WTC11 (cell line): Measurements from ENCODE around the gene CERS2. TPM values are rescaled to one million over a fixed set of nuclear protein-coding genes. Genes with fewer than 3 reads are reported as not detected.
A peak's percentile ranks its signal among the peaks of the same experiment; 100 is the strongest.

ENCODE experiments used
- ATAC-seq: fragments of 200-7000 bp; cut with Tn5 transposase; 2 replicates; pipeline ENCODE4 v1.10.0; 2021; ENCODE audit warnings: mild to moderate bottlenecking, moderate library complexity
- CTCF ChIA-PET: fragments of 300-600 bp; sonication (Branson Sonifier 250); formaldehyde crosslinking; loops from one replicate; lab custom pipeline; 2021; ENCODE audit warnings: antibody characterized with exemption; lab: Charles Lee
- POLR2A ChIA-PET: fragments of 350-600 bp; sonication (Branson Sonifier 250); formaldehyde crosslinking; loops from one replicate; lab custom pipeline; 2021; ENCODE audit warnings: antibody characterized with exemption; lab: Charles Lee
- DNase-seq: peaks from one replicate; pipeline ENCODE4 v3.0.0; 2021; ENCODE audit warnings: low spot score
- H3K27ac Mint-ChIP-seq: 2 replicates; pipeline ENCODE4 v1.8.0; 2021; ENCODE audit warnings: mixed read lengths
- H3K27me3 Mint-ChIP-seq: 2 replicates; pipeline ENCODE4 v1.8.0; 2021; ENCODE audit warnings: low read depth, mild to moderate bottlenecking, moderate library complexity, mixed read lengths
- H3K36me3 Mint-ChIP-seq: 2 replicates; pipeline ENCODE4 v1.8.0; 2021; ENCODE audit warnings: mixed read lengths
- H3K4me1 Mint-ChIP-seq: 2 replicates; pipeline ENCODE4 v1.8.0; 2022; ENCODE audit warnings: mixed read lengths
- H3K4me3 Mint-ChIP-seq: 2 replicates; pipeline ENCODE4 v1.8.0; 2021; ENCODE audit warnings: mild to moderate bottlenecking, moderate library complexity, mixed read lengths
- H3K9me3 Mint-ChIP-seq: 2 replicates; pipeline ENCODE4 v1.8.0; 2021; ENCODE audit warnings: mixed read lengths
- CBFB ChIP-seq: sonication (generic); formaldehyde crosslinking; IDR thresholded peaks from 2 replicates; pipeline ENCODE4 v1.8.1; 2022; ENCODE audit warnings: mild to moderate bottlenecking, low read depth, missing genetic modification reagents
- CREB1 ChIP-seq: sonication (generic); formaldehyde crosslinking; IDR thresholded peaks from 2 replicates; pipeline ENCODE4 v1.8.0; 2023; ENCODE audit warnings: mild to moderate bottlenecking, missing genetic modification reagents
- E2F4 ChIP-seq: sonication (generic); formaldehyde crosslinking; IDR thresholded peaks from 2 replicates; pipeline ENCODE4 v1.8.1; 2022; ENCODE audit warnings: low read depth, mild to moderate bottlenecking, moderate library complexity, missing genetic modification reagents, borderline replicate concordance
- E2F5 ChIP-seq: sonication (generic); formaldehyde crosslinking; IDR thresholded peaks from 2 replicates; pipeline ENCODE4 v1.8.1; 2022; ENCODE audit warnings: mild to moderate bottlenecking, moderate library complexity, missing genetic modification reagents
- ETV6 ChIP-seq: sonication (generic); formaldehyde crosslinking; IDR thresholded peaks from 2 replicates; pipeline ENCODE4 v1.8.1; 2022; ENCODE audit warnings: mild to moderate bottlenecking, missing genetic modification reagents
- FOXP1 ChIP-seq: sonication (generic); formaldehyde crosslinking; IDR thresholded peaks from 2 replicates; pipeline ENCODE4 v1.8.0; 2022; ENCODE audit warnings: missing genetic modification reagents, mild to moderate bottlenecking, moderate library complexity, borderline replicate concordance
- FOXP4 ChIP-seq: sonication (generic); formaldehyde crosslinking; IDR thresholded peaks from 2 replicates; pipeline ENCODE4 v1.8.0; 2022; ENCODE audit warnings: mild to moderate bottlenecking, missing genetic modification reagents
- GRHL2 ChIP-seq: fragments of 250-450 bp; sonication (Bioruptor Pico); IDR thresholded peaks from 2 replicates; pipeline ENCODE4 v1.8.0; 2022; ENCODE audit warnings: mild to moderate bottlenecking, moderate library complexity; ENCODE audit not compliant: insufficient replicate concordance, severe bottlenecking
- HMGA2 ChIP-seq: fragments of 250-450 bp; sonication (Bioruptor Pico); IDR thresholded peaks from 2 replicates; pipeline ENCODE4 v1.4.0; 2021; ENCODE audit warnings: mild to moderate bottlenecking, moderate library complexity
- KAT7 ChIP-seq: sonication (generic); formaldehyde crosslinking; IDR thresholded peaks from 2 replicates; pipeline ENCODE4 v1.8.1; 2023; ENCODE audit warnings: missing genetic modification reagents, mild to moderate bottlenecking, borderline replicate concordance
- MAX ChIP-seq: sonication (generic); formaldehyde crosslinking; IDR thresholded peaks from 2 replicates; pipeline ENCODE4 v1.8.0; 2022; ENCODE audit warnings: mild to moderate bottlenecking, missing genetic modification reagents
- NR2C2 ChIP-seq: sonication (generic); formaldehyde crosslinking; IDR thresholded peaks from 2 replicates; pipeline ENCODE4 v1.8.0; 2022; ENCODE audit warnings: mild to moderate bottlenecking, missing genetic modification reagents
- PRDM15 ChIP-seq: sonication (generic); formaldehyde crosslinking; IDR thresholded peaks from 2 replicates; pipeline ENCODE4 v1.8.0; 2022; ENCODE audit warnings: missing genetic modification reagents
- PREB ChIP-seq: sonication (generic); formaldehyde crosslinking; IDR thresholded peaks from 2 replicates; pipeline ENCODE4 v1.8.1; 2022; ENCODE audit warnings: mild to moderate bottlenecking, missing genetic modification reagents, moderate library complexity, borderline replicate concordance
- RELA ChIP-seq: sonication (generic); formaldehyde crosslinking; IDR thresholded peaks from 2 replicates; pipeline ENCODE4 v1.8.1; 2022; ENCODE audit warnings: missing genetic modification reagents, mild to moderate bottlenecking, borderline replicate concordance
- SOX15 ChIP-seq: fragments of 250-450 bp; sonication (Bioruptor Pico); IDR thresholded peaks from 2 replicates; pipeline ENCODE4 v1.9.0; 2021; ENCODE audit warnings: mild to moderate bottlenecking
- STAT6 ChIP-seq: sonication (generic); formaldehyde crosslinking; conservative IDR thresholded peaks from 2 replicates; pipeline ENCODE4 v1.8.1; 2023; ENCODE audit warnings: mild to moderate bottlenecking, low read depth, missing genetic modification reagents, moderate library complexity
- TEAD1 ChIP-seq: sonication (generic); formaldehyde crosslinking; IDR thresholded peaks from 2 replicates; pipeline ENCODE4 v1.8.0; 2022; ENCODE audit warnings: mild to moderate bottlenecking, missing genetic modification reagents
- USF1 ChIP-seq: sonication (generic); formaldehyde crosslinking; IDR thresholded peaks from 2 replicates; pipeline ENCODE4 v1.8.0; 2022; ENCODE audit warnings: mild to moderate bottlenecking, missing genetic modification reagents
- USF2 ChIP-seq: sonication (generic); formaldehyde crosslinking; IDR thresholded peaks from 2 replicates; pipeline ENCODE4 v1.8.1; 2023; ENCODE audit warnings: mild to moderate bottlenecking, missing genetic modification reagents, moderate library complexity
- ZNF219 ChIP-seq: sonication (generic); formaldehyde crosslinking; IDR thresholded peaks from 2 replicates; pipeline ENCODE4 v1.8.0; 2023; ENCODE audit warnings: missing genetic modification reagents, mild to moderate bottlenecking, borderline replicate concordance
- ZNF232 ChIP-seq: sonication (generic); formaldehyde crosslinking; IDR thresholded peaks from 2 replicates; pipeline ENCODE4 v1.8.0; 2022; ENCODE audit warnings: mild to moderate bottlenecking, missing genetic modification reagents
- total RNA-seq: library from RNA; stranded (reverse); gene quantifications from 3 replicates; pipeline ENCODE4 v1.2.3, GENCODE V29; 2021

The CERS2 gene
- total RNA-seq, 1 experiment from 2014 or later, result 182 TPM

- TF ChIP-seq FOXP4 (CRISPR knock-in tag), result no peak
- TF ChIP-seq USF2 (CRISPR knock-in tag), result peak; percentile 78
- TF ChIP-seq SOX15 (CRISPR knock-in tag), result no peak
- TF ChIP-seq FOXP1, result no peak
- TF ChIP-seq ZNF232, result no peak
- TF ChIP-seq ETV6 (CRISPR knock-in tag), result peak; percentile 92
- TF ChIP-seq E2F4, result no peak
- peak; percentile 73; the same call in 1 of the 2 replicates for TF ChIP-seq USF1
- peak; percentile 65; the same call in 1 of the 2 replicates for TF ChIP-seq NR2C2
- no peak; the same call in 1 of the 2 replicates for TF ChIP-seq ZNF219
- no peak for TF ChIP-seq STAT6 (CRISPR knock-in tag)
- peak; percentile 57; the same call in 1 of the 2 replicates for TF ChIP-seq MAX (CRISPR knock-in tag)
Observed at GRCh38 chr1:150926097-150926741, 48.4 kb downstream of the CERS2 start, which contains the start of gene SETDB1 (continued).

GRCh38 chr1:150925080-150925479 is 49.6 kb downstream of the CERS2 start:
- TF ChIP-seq CREB1 (CRISPR knock-in tag), result no peak
- TF ChIP-seq TEAD1 (CRISPR knock-in tag), result no peak
- TF ChIP-seq E2F5 (CRISPR knock-in tag), result no peak
- no peak for TF ChIP-seq PRDM15 (CRISPR knock-in tag)
- no peak for TF ChIP-seq HMGA2 (CRISPR knock-in tag)
- no peak for TF ChIP-seq RELA (CRISPR knock-in tag)
- no peak for TF ChIP-seq CBFB (CRISPR knock-in tag)
- no peak for TF ChIP-seq PREB (CRISPR knock-in tag)
- no peak for TF ChIP-seq KAT7 (CRISPR knock-in tag)
- no peak for TF ChIP-seq GRHL2 (CRISPR knock-in tag)
- ChIA-PET POLR2A (interaction anchor here (0.6 kb wide), 1 partner anchor 53 kb away, joined by 3 read pairs; no protein-coding TSS in a partner anchor), CTCF (interaction anchor here (0.5 to 1.2 kb wide), 2 partner anchors 12 to 444 kb away, joined by 3 read pairs; no protein-coding TSS in a partner anchor)
- Mint-ChIP-seq H3K4me1 (peaks cover 13% of the 10 kb centered on the region), H3K4me3 (peak overlapping the region; percentile 92), H3K27me3 (no peaks in the 10 kb centered on the region; the same call in 1 of the 2 replicates), H3K9me3 (0 out of 2 replicates have a peak, but pooled peaks cover 3% of the 10 kb centered on the region), H3K27ac (no peak overlapping the region), H3K36me3 (peaks cover 26% of the 10 kb centered on the region)
- ATAC-seq, result no peak
- DNase-seq, result peak; percentile 16
